Measurements from ENCODE around the gene PTPN11.
A peak's percentile ranks its signal among the peaks of the same experiment; 100 is the strongest.
"Not testable (repeated sequence)": the region's sequence is repeated elsewhere in the genome, so short reads cannot be mapped to it uniquely, and the experiment has no call there.

The PTPN11 gene

DNA sequence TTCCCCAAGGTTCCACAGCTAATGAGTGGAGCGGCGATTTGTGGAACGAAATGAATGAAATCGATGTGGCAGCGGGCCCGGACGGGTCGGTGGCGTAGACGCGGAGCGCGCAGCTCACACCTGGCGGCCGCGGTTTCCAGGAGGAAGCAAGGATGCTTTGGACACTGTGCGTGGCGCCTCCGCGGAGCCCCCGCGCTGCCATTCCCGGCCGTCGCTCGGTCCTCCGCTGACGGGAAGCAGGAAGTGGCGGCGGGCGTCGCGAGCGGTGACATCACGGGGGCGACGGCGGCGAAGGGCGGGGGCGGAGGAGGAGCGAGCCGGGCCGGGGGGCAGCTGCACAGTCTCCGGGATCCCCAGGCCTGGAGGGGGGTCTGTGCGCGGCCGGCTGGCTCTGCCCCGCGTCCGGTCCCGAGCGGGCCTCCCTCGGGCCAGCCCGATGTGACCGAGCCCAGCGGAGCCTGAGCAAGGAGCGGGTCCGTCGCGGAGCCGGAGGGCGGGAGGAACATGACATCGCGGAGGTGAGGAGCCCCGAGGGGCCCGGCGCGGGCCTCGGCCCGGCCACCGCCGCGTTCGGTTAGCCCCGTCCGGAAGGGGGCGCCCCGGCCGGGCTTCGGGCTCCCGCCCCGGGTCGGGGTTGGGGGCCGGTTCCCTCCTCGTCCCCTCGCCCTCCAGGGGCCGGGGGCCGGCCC lies at the start of gene PTPN11:
PTPN11 (plus strand) TSS at position 340 of the 689 bp plus-strand sequence; CDS start at position 505, 165 bp downstream.
- DNase-seq (ENCODE audit: extremely low spot score, insufficient read length, low read depth): peak; percentile 74

DNA sequence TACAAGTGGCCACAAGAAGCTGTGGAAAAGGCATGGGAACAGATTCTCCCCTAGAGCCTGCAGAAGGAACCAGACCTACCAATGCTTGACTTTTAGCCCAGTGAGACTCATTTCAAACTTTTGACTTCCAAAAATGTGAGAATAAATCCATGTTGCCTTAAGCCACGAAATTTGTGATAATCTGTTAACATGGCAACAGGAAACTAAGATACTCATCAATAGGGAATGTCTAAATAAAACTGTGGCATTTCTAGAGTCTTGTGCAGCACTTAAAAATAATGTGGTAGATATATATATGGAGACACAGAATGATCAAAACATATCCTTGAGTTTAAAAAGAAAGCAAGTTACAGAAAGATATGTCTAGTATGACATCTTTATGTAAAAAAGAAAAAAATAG lies 48.5 kb upstream of the PTPN11 start:
- FAIRE-seq (no peak), DNase-seq (ENCODE audit: extremely low spot score, insufficient read length, low read depth) (no peak)

More for the DNA sequence above, at the start of gene PTPN11:
- FAIRE-seq: peak; percentile 71

DNA sequence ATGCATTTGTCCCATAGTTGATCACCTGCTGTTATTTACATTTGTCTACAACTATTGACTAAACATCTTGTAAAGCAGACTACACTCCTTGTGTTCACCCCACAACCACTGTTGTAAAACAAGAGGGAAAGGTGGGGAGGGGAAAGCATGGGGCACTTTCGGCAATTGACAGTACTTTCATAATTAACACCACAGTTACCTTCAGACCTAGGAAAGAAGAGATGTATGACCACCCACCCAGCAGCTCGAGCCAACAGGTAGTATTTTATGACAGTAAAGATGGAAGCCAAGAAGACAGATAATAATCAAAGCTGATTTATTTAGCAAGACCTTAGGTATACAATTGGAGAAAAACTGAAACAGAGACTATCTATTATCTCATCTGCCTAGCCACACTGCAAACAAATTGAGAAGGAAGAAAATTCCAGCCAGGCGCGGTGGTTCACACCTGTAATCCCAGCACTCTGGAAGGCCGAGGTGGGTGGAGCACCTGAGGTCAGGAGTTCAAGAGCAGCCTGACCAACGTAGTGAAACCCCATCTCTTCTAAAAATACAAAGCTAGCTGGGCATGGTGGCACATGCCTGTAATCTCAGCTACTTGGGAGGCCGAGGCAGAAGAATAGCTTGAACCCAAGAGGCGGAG lies 47.8 kb upstream of the PTPN11 start:
- DNase-seq (ENCODE audit: extremely low spot score, insufficient read length, low read depth) (no peak), FAIRE-seq (no peak)

DNA sequence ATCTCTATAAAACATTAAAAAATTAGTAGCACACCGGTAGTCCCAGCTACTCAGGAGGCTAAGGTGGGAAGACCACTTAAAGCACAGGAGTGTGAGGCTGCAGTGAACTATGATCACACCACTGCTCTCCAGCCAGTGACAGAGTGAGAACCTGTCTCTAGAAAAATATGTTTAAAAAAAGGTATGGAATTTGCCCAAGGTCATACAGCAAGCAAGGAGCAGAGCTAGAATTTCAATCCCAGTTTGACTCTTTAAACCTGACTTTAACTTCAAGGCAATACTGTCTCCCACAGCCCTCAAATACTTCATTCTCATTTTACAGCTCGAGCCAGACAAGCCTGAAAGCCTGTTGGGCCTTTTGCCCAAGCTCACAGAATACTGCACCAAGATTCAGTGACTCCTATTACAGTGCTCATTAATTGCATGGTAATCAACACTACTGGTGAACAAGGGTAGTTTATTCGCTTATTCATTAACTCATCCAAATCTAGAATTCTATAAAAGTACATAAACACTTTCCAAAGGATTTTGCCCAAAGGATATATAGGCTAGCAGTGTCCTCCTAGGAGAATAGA lies 44.5 kb upstream of the PTPN11 start:
- FAIRE-seq (no peak), DNase-seq (ENCODE audit: extremely low spot score, insufficient read length, low read depth) (no peak)

DNA sequence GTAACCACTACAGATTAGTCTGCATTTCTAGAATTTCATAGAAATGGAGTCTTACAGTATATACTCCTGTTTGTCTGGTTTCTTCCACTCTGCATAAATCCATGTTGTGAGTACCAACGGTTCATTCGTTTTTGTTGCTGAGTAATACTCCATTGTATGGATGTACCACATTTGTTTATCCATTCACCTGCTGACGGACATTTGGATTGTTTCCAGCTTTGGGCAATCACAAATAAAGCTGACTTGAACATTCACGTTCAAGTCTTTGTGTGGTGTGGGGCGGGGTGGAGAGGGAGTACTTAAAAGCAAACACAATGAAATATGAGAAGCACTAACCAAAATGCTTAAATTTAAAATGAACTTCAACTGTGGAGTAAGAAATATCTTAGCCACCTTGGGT lies 43.6 kb upstream of the PTPN11 start:
- no peak for FAIRE-seq
- DNase-seq (ENCODE audit: extremely low spot score, insufficient read length, low read depth): no peak

DNA sequence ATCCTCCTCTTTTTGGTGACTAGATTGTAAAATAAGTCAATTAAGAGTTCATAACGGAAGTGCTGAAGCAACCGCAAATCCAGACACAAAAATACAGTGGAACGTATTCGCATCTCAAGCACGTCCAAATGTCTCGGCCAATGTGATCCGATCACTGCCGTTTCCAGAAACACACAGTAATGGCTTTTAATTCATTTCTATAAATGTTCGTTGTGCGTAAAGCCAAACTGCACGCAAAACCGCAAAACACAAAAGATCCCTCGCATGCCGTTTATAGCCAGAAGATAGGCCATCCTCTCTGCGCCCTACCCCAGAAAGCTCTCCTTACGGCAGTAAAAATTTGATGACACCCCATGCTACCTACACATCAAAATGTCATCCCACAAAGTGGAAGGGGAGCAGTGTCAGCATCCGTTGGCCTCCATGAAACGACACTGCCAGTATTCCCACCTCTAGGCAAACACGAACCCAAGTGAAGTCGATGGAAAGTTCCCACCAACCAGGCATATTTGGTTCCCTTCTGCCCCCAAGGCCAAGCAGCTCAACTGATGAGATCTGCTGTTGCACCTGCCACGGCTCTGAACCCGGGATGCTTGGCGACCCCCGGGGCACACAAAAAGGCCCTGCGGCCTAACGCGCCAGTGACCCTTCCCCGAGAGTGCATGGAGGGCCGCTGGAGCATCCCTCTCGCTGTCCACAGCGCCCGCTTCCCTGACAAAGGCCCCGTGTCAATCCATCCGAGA lies 37.9 kb upstream of the PTPN11 start:
- FAIRE-seq: no peak
- no peak for DNase-seq (ENCODE audit: extremely low spot score, insufficient read length, low read depth)

DNA sequence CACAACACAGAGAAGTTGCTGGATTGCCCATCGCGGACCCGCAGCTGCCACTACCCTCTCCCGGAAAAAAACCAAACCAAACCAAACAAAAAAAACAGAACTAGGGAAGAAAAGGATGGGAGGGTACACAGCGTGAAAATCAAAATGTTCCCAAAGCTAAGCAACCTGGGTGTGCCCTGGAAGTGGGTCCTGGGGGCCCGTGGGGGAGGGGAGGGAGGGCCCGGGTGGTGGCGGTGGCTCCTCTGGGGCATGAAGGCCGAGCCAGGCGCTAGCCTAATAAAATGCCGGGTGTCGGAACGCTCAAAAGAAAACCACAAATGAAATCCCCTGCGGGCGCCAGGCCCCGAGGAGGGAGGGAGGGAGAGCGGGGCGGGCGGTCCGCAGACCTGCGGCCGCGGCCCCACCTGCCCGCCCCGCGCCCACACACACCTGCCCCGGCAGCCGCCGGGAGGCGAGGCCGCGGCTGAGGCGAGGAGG lies 37.3 kb upstream of the PTPN11 start:
- FAIRE-seq: peak; percentile 56
- DNase-seq (ENCODE audit: extremely low spot score, insufficient read length, low read depth): no peak

DNA sequence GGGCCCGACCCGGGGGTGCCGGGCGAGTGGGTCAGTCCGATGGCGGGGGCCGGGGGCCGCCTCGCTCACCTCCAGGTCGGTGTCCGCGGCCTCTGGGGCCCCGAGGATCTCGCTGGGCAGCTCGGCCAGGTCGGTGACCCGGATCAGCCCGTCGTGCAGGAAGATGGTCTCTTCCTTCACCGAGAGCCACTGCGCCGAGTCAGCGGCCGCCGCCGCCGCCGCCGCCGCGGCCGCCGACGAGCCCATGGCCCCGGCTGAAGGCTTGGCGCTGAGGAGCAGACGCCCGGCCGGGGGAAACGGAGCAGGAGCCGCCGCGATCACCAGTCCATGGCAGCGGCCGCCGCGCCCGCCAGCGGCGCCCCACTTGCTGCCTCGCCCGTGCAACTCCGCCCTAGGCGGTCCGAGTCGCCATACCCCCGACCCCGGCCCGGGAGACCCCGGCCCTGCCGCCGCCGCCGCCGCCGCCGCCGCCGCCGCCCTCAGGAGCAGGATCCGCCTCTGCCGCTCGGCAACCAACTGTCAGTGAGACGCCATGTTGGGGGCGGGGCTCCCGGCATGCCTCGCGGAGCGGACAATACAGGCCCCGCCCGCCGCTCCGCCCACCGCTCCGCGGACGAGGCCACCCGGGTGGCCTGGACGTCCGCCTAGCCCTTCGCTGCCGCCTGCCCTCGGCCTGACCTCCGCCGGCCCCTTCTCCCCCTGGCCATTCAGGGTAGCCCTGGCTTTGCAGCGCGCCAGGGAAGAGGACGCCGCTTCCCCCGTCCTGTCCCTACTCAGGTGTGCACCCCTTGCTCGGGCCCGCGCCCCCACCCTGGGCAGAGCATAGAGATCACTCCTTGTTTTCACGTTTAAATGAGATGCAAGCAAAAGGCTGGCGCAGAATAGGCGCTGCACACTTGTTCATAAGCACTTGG lies 36.6 kb upstream of the PTPN11 start, which contains the start of gene HECTD4:
HECTD4 (minus strand) TSS at position 549 of the 914 bp plus-strand sequence; CDS start at position 246, 303 bp downstream.
- FAIRE-seq (peak; percentile 75), DNase-seq (ENCODE audit: extremely low spot score, insufficient read length, low read depth) (peak; percentile 94)

DNA sequence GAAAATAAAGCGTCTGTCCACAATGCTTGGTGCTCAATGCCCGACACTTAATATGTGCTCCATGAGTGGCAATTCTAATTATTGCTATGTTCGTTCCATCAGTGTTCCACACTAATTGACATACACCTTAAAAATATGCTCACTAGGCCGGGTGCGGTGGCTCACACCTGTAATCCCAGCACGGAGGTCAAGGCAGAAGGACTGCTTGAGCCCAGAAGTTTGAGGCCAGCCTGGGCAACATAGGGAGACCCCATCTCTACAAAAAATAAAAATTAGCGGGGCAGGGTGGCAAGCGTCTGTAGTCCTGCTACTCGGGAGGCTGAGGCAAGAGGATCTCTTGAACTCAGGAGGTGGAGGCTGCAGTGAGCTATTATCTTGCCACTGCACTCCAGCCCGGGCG lies 35.9 kb upstream of the PTPN11 start:
- DNase-seq (ENCODE audit: extremely low spot score, insufficient read length, low read depth): no peak
- FAIRE-seq: no peak

DNA sequence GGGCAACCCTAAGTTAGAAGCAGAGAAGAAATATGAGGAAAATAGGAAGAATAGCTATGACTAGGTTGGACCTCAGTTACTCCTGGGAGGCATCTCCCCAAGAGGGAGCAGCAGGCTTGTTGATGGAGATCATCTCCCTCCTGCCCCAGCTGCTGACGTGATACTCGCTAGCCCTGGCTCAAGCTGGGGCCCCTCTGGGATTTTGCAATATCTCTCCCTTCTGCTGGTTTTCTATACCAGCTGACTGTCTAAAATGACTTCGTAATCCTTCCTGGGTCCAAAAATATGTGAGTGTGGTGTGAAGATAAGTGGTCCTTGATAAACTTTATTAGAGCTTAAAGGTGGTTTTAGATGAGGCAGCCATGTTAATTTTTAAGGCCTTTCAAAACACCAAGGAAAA lies 32.0 kb upstream of the PTPN11 start:
- FAIRE-seq (no peak), DNase-seq (ENCODE audit: extremely low spot score, insufficient read length, low read depth) (no peak)

DNA sequence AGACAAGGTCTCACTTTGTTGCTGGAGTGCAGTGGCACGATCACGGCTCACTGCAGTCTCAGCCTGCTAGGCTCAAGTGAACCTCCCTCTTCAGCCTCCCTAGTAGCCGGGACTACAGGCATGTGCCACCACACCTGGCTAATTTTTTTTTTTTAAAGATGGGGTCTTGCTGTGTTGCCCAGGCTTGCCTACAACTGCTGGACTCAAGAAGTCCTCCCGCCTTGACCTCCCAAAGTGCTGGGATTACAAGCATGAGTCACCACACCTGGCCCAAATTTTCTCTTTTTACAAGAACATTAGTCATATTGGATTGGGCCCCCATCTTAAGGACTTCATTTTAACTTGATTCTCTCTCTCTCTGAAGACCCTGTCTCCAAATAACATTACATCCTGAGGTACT lies 29.5 kb upstream of the PTPN11 start:
- FAIRE-seq: no peak

DNA sequence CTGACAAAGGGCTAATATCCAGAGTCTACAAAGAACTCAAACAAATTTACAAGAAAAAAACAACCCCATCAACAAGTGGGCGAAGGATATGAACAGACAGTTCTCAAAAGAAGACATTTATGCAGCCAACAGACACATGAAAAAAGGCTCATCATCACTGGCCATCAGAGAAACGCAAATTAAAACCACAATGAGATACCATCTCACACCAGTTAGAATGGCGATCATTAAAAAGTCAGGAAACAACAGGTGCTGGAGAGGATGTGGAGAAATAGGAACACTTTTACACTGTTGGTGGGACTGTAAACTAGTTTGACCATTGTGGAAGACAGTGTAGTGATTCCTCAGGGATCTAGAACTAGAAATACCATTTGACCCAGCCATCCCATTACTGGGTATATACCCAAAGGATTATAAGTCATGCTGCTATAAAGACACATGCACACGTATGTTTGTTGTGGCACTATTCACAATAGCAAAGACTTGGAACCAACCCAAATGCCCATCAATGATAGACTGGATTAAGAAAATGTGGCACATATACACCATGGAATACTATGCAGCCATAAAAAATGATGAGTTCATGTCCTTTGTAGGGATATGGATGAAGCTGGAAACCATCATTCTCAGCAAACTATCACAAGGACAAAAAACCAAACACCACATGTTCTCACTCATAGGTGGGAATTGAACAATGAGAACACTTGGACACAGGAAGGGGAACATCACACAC lies 28.7 kb upstream of the PTPN11 start:
- DNase-seq (ENCODE audit: extremely low spot score, insufficient read length, low read depth); FAIRE-seq: not testable (repeated sequence)

More for the DNA sequence above, 29.5 kb upstream of the PTPN11 start:
- no peak for DNase-seq (ENCODE audit: extremely low spot score, insufficient read length, low read depth)

DNA sequence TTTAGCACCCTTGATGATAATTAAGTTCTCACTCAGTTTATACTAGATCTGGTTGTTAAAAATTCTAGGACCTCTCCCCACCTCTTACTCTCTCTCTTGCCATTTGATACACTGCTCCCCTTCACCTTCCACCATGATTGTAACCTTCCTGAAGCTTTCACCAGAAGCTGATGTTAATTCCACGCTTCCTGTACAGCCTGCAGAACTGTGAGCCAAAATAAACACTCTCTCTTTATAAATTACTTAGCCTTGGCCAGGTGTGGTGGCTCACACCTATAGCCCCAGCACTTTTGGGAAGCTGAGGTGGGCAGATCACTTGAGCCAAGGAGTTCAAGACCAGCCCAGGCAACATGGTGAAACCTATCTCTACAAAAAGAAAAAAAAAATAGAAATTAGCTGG lies 25.4 kb upstream of the PTPN11 start:
- DNase-seq (ENCODE audit: extremely low spot score, insufficient read length, low read depth): no peak
- no peak for FAIRE-seq

DNA sequence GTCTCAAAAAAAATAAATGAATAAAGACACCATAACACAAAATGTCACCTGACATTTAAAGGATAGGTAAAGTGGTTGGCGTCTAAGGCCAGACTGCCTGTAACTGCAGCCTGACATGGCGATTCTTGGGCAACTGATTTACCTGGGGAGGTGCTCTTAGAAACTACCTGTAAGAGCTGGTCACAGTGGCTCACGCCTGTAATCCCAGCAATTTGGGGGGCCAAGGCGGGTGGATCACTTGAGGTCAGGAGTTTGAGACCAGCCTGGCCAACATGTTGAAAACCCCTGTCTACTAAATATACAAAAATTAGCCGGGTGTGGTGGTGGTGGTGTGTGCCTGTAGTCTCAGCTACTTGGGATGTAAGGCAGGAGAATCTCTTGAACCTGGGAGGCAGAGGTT lies 17.7 kb upstream of the PTPN11 start:
- FAIRE-seq: no peak
- DNase-seq (ENCODE audit: extremely low spot score, insufficient read length, low read depth): no peak

DNA sequence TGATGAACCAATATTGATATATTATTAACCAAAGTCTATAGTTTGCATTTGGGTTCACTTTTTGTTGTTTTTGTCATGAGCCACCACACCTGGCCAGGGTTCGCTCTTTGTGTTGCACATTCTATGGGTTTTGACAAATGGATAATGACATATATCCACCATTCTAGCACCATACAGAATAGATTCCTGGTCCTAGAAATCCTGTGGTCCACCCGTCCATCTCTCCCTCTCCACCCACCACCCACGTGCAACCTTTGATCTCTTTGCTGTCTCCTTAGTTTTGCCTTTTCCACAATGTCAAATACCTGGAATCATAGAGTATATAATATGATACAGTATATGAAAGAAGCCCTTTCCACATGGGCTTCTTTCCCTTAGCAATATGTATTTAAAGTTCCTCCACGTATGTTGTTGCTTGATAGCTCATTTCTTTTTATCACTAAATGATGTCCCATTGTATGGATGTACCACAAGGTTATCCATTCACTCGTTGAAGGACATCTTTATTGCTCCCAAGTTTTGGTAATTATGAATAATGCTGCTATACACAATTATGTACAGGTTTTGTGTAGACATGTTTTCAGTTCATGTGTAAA lies 16.7 kb upstream of the PTPN11 start:
- FAIRE-seq (no peak), DNase-seq (ENCODE audit: extremely low spot score, insufficient read length, low read depth) (no peak)

DNA sequence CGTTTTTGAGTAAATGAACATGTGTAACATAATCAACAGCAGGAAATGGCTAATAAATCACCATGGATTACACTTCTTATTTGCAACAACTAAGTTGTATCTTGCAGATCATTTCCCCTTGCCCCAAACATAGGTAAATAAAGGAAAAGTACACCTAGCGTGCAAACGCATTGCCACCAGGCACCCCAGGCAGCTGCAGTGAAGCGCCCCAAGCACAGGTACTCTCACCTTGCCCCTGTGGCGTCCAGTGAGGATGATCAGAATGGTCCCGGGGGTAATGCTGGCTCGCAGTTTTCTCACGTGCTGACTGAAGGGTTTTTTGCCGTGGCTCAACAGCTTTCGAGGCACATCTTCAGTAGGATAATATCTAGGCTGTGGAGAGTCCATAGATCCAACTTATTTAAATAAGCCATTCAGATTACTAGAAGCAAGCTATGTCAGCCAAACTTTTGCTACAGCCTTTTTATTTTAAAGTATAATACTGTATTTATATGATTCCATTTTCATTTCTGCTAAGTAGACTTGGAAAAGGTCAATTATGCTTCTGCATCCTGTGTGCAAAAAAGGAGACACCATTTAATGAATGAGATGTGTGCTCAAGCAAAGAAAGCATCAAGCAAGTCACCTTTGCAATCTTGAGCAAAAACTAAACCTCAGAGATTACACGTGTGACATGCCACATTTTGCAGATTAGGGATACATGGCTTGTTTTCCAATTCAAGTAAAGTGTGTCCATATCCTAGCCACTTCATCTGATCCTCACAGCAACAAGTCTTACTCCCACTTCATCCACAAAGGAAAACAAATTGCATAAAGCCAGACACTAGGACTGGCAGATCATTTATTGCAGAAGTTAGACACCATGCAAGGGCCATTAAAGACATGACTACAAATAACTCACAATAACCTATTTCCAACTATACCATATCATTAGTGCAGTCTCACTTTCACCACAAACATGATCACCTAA lies 11.9 kb upstream of the PTPN11 start:
- FAIRE-seq: no peak
- DNase-seq (ENCODE audit: extremely low spot score, insufficient read length, low read depth): no peak

DNA sequence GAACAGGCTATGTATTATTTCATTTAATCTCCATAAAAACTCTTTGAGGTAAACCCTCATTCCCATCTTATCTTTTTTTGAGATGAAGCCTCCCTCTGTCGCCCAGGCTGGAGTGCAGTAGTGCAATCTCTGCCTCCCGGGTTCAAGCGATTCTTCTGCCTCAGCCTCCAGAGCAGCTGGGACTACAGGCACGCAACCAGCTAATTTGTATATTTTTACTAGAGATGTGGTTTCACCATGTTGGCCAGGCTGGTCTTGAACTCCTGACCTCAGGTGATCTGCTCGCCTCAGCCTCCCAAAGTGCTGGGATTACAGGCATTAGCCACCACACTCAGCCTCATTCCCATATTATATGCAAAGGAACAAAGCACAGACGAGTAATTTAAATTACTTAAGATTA lies 11.1 kb upstream of the PTPN11 start:
- not testable (repeated sequence) for DNase-seq (ENCODE audit: extremely low spot score, insufficient read length, low read depth); FAIRE-seq

Data from GM18507 (cell line).